Measurements from ENCODE around the gene DNAJC1.

DNAJC1 gene

DNA sequence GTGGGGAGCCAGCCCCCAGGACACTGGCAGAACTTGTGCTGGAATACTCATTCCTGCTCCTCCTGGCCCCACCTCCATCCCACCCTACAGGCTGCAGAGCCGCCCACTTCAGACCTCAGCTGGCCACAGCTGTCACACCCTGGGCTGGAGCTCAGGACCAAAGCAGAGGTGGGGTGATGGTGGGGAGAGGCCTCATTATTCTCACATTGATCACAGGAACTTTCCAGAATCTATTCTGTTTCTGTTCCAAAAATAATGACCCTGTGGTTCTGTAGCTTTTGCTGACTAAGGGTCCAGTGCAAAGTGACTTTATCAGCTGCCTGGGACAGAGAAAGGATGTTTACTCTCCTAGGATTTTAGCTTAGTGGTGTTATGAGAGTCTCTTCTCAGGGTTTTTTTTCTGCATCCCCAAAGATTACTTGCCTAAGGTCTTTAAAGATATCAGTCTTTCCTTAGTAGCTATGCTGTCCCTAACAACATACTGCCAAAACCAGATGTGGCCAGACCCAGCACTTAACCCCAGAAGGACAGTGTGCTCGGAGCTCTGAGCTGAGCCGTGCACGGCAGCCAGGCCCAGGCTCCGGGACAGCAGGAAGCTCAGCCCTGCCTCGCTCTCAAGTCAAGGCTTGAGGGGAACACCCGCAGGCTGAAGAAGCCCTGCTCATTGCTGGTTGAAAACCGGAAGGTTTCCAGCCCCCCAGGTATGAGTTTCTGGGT lies 246.2 kb downstream of the DNAJC1 start:
- DNase-seq = no peak

DNA sequence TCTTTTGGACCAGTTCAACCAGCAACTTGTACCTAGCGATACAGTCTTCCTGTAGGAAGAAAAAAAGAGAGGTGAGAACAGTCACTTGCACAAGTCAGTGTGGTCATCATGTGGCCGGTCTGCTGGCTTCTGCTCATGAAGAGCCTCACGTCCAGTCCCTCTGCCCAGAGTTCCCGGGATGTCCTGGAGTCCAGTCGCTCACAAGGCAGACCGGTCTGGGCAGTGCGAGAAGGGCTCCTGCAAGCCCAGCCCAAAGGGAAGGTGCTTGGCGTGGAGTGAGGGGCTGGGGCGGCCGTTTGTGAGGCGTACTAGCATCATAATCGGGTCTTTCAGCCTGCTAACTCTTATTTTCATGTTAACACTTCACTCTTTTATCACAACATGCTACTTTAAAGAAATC lies 246.8 kb downstream of the DNAJC1 start:
- no peak for DNase-seq

DNA sequence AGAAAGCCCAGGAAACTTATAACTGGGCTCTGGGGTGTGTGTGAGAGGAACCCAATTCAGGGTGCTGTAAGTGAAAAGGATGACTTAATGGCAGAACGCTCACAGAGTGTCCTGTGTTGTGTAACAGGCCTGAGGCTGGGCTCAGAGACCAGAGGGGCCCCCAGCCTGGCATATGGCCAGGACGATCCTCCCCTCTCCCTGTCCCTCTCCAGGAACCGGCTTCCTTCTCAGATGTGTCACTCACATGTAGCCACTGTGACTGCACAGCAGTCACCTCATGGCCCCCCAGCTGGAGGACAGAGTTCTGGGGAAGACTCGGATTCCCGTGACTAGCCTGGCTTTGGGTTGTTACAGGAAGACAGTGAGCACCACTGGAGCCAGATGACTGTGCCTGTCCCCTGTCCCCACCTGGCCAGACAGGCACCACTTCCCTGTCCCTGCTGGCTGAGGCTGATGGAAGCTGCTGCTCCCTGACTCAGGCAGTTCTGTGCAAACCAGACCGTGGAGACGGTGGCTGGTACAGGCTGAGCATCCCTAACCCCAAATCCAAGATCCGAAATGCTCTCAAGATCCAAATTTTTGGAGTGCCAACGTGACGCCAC lies 249.0 kb downstream of the DNAJC1 start:
- no peak for DNase-seq

DNA sequence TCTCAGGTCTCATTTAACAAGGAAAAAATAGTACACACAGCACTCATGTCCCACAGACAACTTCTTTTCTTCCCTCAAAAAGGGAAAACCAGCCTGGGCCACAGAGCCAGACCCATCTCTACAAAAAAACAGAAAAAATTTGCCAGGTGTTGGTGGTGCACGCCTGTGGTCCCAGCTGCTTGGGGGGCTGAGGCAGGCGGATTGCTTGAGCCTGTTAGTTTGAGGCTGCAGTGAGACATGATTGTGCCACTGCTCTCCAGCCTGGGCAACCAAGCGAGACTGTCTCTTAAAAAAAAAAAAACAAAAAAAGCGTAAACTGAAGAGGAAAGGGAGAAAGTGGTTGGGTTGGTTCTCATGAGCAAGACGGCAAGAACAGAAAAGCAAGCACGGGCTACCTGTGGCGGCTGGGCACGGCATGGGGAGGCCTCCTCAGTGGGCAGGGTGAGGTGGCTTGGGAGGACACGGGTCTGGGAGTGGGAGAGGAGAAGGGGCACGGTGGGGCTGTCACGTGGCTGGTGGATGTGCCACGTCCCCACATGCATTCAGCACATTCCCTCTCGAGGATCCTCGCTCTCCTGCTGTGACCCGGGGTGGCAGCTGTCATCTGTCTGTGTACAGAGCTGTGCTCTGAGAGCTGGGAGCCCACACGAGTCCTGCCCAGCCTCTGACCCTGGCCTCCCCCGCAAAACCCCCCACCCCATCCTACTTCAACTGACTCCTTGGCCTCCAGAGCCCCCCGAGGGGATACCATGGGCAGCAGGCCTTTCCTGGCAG lies 249.8 kb downstream of the DNAJC1 start:
- DNase-seq = no peak

DNA sequence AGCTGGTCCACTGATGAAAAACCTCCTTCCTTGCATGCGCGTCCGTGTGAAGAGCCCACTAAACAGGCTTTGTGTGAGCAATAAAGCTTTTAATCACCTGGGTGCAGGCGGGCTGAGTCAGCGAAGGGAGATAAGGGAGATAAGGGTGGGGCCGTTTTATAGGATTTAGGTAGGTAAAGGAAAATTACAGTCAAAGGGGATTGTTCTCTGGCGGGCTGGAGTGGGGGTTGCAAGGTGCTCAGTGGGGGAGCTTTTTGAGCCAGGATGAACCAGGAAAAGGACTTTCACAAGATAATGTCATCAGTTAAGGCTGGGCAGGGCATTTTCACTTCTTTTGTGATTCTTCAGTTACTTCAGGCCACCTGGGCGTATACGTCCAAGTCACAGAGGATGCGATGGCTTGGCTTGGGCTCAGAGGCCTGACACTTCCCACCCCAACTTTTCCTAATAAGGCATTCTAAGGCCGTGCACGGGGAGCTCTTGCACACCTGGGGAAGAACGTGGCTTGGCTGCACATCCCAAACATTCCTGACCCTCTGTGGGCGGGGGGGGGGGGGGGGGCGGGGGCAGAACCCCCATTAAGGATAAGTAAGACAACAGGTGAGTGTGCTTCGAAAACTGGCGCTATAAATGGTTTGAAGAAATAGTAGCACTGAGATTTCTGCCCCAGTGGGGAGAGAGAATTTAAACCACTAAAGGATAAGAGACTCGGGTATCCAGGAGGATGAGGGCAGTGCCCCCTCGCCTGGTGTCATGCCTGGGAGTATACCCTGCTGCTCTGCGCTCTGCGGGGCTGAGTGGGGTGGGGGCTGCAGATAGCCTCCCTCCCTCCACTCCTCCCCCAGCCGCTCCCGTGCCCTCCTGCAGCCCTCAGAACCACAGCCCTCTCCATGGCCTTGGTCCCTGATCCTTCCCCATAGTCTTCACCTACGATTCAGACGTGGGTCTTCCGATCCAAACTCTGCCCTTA lies 251.9 kb downstream of the DNAJC1 start:
- DNase-seq = no peak

DNA sequence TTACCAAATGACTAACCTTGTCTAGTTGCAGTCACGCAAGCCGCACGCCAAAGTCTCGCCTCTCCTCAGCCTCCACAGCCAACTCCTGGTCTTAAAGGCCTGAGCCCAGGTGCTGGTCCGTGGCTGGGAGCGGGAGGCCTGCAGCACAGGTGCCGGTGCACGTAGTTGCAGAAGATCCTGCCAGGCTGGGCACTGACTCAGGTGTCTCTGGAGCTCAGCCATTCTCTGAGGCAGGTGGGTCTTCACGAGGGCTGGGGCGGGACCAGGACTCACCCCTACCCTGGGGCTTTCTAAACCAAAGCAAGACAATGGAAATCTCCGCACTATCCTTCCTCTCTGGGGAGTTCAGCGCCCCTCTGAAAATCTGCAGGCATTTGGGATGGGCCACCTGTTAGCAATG lies 253.1 kb downstream of the DNAJC1 start:
- no peak for DNase-seq

DNA sequence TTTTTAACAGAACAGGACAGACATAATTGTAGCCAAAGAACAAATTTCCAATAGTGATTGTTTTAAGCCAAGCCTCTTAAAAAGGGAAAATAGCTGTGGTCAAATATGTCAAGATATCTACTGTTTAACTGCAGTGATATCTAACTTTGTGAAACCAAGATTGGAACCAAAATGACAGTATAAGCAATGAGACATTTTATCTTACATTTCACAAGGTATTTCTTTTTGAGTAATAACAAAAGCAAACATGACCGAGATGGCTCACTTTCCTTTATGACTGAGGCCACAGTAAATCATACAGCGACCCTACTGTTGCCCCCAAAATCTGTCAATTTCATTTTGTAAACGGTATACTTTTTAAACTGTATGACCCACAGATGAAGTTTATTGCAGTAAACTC lies 253.7 kb downstream of the DNAJC1 start:
- no peak for DNase-seq

DNA sequence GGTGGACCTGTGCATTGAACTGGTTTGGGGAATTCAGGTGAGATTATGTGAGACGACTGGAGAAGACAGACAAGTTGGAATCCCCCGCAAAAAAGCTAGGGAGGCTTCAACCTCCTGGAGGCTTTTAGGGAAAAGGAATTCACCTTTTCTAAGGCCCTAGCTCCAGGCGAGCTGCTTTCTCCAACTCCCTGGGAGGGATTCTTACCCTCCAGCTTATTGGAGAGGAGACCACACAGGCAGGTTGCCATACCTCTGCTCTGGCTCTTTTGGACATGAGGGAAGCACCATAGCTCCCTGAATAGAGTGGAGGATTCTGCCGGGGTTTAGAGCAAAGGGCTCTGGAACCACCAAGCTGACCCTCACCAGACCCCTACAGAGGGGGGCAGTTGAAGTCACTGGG lies 255.7 kb downstream of the DNAJC1 start:
- no peak for DNase-seq

DNA sequence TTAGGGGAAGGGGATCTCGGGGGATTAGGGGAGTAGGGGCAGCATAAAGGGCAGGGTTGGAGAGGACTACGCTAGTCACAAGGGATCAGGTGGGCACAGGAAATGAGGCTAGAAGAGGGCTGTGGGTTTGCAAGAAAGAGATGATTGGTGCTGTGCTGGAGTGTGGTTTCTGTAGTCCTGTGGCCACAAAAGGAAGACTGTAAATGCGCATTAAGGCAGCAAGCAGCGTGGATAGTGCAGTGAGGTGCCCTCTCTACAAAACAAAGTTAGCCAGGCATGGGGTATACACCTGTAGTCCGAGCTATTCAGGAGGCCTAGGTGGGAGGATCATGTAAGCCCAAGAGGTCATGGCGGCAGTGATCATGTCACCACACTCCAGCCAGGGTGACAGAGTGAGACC lies 257.4 kb downstream of the DNAJC1 start:
- DNase-seq = no peak

DNA sequence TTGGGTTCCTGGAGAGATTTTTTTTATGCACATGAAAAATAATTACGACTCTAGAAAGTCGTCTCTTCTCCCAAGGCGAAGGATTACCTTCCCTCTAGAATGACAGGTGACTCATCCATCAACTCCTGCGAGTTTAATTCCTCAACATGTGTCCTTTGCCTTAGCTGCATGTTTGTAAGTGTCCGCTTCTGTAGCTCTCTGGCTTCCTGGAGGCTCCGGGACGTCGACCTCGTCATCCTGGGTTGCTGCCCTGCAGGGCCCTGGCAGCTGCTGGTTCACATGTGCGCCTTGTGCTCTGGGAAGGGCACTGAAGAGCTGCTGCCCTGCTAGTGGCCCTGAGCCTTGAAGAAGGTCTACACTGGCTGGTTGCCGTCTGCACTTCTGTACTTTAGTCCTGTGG lies 259.3 kb downstream of the DNAJC1 start:
- no peak for DNase-seq

DNA sequence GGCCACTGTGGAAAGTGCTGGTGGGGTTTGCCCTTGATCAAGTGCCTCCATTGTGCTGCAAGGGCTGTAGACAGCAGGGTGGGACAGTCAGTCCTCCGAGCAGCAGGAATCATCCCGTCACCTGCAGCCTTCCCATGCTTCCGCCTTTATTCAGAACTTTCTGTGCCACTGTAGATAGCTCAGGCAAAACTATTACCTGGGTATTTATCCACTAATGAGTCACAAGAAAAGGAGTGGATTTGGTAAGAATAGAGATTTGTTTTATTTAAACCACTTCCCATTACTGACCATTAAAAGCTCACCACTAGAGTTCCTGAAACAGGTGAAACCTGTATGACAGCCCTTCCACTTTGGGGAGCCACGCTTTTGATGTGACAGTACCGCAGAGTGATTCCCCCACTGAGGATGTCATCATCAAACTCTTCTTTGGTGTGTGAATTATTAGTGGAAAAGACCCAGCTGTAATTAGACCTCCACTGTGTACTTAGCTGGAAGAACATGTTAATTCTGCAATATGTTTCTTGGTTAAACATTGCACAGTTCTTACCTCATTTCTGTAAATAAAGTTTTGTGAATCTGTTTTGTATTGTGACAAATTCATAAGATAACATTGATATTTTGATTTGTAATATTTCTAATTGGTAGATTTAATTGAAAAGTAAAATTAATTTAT lies 260.7 kb downstream of the DNAJC1 start:
- no peak for DNase-seq

DNA sequence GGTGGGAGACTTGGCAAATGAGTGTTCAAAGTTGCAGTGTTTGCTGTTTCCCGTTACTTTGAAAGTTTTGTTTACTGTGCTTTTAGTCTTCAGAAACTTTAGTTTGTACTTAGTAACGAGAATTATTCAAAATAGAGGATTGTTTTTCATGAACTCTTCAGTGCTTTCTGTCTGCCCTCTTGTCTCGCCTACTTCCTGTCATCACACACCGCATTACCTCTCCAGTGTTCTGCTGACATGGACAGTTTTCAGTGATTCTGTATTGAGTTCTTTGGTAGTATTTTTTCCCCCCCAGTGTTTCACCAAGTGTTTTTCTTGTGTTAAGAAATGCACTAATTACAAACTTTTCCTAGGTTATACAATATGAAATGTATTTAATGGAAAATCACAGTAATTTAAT lies 262.5 kb downstream of the DNAJC1 start:
- DNase-seq = no peak

DNA sequence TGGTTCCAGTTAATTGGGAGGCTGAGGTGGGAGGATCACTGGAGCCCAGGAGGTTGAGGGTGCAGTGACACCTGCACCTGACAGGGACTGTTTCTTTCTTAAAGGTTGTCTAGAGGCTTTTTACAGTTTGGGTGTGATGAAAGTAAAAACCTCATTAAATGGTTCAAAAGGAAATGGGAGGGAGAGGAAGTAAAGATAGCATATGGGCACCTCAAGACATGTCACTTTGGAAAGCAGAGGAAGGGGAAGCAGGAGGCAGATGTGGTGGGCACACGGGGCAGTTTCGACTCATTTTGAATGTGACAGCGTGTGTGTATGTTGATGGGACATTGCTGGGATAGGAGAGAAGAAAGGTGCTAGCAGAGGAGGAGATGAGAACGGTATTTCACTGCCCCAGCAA lies 266.4 kb downstream of the DNAJC1 start:
- no peak for DNase-seq

DNA sequence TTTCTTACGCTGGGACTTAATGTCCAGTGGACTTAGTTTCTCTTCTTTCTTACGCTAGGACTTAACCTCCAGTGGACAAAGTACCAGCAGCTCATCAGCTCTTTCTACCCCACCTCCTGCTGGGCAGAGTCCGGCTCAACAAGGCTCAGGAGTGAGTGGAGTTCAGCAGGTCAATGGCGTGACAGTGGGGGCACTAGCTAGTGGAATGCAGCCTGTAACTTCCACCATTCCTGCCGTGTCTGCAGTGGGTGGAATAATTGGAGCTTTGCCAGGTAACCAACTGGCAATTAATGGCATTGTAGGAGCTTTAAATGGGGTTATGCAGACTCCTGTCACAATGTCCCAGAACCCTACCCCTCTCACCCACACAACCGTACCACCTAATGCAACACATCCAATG lies 269.8 kb downstream of the DNAJC1 start:
- no peak for DNase-seq

DNA sequence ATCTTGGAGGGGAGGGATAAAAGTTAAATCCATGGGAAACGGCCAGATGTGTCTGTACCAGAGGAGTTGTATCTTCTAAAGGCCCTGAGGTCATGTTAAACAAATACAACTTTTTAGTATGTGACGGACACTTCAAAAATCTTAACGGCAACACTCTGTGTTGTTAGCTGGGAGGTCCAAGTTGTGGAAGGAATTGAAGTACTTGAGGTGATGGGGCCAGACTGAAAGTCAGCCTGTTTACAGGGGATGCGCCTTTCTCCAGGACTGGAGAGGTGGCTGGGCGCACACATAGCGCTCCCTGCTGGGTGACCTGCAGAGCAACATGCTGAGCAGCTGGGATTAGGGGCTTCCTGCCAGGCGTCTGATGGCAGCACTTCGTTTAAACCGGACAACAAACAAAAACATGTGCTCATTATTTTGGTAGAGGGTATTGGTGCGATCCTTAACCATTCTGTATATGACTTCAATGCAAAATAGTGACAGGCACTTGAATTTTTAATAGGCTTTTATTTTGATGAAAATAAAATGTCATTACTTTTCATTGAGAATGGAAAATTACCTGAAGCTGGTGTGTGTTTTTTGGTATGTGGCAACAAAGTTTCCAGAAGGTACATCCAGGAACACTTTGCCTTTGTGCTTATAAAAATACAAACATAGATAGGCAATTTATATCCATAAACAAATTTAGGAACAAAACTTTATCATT lies 271.3 kb downstream of the DNAJC1 start:
- peak; percentile 53 for DNase-seq

DNA sequence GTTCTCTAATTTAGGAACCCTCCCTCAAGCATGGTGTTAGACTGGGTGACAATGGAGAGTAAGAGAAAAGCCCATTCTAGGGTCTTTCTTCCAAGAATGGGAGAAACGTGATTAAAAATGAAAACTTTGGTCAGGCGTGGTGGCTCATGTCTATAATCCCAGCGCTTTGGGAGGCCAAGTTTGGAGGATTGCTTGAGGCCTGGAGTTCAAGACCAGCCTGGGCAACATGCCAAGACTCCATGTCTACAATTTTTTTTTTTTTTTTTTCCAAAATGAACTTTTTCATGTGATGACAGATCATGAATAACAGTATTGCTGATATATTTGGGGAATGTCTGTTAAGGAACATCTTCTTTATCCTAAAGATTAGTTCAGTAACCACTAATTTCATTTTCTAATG lies 274.9 kb downstream of the DNAJC1 start:
- no peak for DNase-seq

DNA sequence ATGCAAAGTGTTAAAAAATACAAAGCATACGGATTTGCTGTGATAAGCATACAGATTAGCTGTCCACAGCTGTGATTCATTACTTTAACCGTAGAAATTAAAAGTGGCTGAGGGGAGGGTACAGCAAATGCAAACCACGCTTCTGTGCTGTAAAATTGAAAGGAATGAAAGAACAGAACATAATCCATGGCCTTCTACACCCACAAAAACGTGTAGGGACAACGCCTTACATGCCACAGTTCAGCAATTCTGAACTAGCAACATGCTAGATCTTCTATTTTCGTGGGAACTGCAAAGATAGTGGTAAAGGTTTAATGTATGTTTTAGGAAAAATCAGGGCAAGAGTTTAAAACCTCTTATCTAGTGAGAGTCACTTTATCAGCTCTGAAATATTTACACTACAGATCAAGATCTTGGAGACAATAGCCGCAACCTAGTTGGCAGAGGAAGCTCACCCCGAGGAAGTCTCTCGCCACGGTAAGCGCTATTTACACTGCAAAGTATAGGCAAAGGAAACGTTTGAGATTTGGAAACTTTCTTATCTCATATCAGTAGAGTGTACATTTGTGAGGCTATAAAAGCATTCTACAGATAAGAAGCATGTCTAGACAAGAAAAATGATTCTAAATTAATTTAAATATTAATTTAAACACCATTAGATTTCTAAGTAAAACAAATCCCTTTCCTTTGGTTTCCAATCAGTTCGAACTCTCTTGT lies 275.9 kb downstream of the DNAJC1 start:
- DNase-seq = no peak

DNA sequence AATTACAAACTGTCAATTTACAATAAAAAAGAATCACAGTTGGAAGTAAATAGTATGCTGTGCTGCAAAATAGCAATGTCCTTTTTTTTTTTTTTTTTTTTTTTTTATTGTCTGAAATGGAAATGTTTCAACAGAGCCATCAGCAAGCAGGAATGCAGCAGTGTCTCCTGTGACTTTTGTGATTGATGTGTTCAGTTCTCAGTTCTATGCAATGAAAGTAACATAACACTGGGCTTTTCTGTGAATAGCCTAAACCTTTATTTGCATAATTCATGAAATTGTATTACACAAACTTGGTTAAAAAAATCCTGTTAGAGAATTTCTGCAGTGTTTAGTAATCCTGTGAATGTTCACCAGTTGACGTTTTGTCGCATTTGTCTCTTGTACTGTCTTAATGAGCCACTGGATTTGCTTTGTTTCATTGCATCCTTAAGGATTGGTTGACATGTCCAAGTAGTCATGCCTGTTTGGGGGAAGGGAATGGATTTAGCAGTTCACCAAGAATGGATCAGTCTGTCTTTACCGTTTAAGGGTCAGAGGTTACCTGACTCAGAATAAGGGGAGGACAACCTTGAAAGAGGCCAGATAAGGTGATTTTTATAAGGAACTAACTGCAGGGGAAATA lies 276.8 kb downstream of the DNAJC1 start:
- DNase-seq = no peak

DNA sequence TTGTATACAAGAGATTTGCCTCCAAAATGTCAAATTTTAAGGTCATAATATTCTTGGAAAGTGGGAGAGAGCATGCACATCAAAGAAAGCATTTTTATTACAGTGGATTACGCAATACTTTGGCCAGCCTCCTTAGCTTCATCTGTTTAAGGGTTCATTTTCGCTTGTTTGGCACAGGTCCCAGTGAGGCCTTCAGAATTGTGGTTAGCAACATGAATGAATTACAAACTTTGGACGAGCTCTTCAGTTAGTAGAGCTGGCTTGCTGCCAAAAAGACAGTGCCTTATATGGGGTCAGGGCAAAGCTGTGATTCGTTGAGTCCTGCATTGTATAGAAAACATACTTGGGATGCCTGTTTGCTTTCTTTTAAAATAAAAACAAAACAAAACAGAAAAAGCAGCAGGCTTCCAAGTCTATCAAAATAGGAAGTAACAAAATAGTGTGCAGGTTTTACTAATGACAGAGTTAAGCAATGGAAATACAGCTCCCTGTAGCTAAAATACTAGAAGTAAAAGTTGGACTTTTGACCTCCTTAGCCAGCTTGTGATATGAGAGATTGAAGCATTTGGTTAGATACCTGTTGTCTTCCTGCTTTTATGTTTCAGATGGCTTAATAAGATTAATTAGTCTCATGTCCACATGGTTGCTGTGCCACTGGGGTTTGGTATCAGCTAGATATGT lies 278.7 kb downstream of the DNAJC1 start:
- DNase-seq = peak; percentile 39

DNA sequence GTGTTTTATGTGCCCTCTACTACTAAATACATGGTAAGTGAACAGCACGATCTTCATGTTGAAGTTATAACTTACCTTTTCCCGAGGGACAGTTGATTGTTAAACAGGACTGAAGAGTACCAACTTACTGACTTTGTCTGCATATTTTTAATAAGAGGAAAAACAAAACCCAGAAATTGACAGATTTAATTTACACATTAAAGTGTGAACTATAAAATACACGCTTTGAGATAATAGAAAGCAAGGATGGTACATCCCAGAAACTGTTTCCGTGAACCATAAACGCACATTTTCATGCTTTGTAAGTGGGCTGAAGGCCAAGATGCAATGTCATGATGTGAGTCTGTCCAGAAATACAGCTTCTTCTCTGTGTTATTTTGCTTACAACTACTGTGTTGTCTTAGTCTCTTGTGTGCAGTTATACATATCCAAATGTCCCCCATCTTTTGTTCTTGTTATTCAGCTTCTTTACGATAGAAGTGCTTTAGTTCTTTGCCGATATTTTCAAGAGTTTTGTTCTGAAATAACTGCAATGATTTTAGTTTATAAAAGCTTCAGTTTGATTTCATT lies 279.4 kb downstream of the DNAJC1 start:
- no peak for DNase-seq

Data from stimulated activated CD8-positive, alpha-beta memory T cell treated with anti-CD3 and anti-CD28 coated beads, Interleukin-4, amount 100 ng/mL, for 48 hours (primary cell).